Activated naive CD4-positive, alpha-beta T cell treated with anti-CD3 and anti-CD28 coated beads for 36 hours (primary cell): ENCODE data around the gene ZNF274. TPM values are rescaled to one million over a fixed set of nuclear protein-coding genes. Genes with fewer than 3 reads are reported as not detected.
A peak's percentile ranks its signal among the peaks of the same experiment; 100 is the strongest.
"Not testable (repeated sequence)": the region's sequence is repeated elsewhere in the genome, so short reads cannot be mapped to it uniquely, and the experiment has no call there.

Experiments
- CTCF ChIA-PET: fragments of 350-600 bp; sonication (Branson Sonifier 250); formaldehyde crosslinking; loops from one replicate; lab custom pipeline; 2021; ENCODE audit warnings: antibody characterized with exemption; lab: Charles Lee
- DNase-seq: peaks from one replicate; pipeline ENCODE4 v3.0.0-alpha.2; 2020
- H3K27ac Mint-ChIP-seq: one replicate; pipeline ENCODE4 v1.8.0; 2021; ENCODE audit warnings: mild to moderate bottlenecking, mixed read lengths
- H3K27me3 Mint-ChIP-seq: one replicate; pipeline ENCODE4 v1.8.0; 2021; ENCODE audit warnings: low read depth, mixed read lengths
- H3K36me3 Mint-ChIP-seq: one replicate; pipeline ENCODE4 v1.8.0; 2021; ENCODE audit warnings: low read depth, mixed read lengths
- H3K4me1 Mint-ChIP-seq: one replicate; pipeline ENCODE4 v1.8.0; 2021; ENCODE audit warnings: low read depth, mixed read lengths
- H3K4me3 Mint-ChIP-seq: one replicate; pipeline ENCODE4 v1.8.0; 2021; ENCODE audit warnings: mild to moderate bottlenecking, moderate library complexity, mixed read lengths
- H3K9me3 Mint-ChIP-seq: one replicate; pipeline ENCODE4 v1.8.0; 2021; ENCODE audit warnings: mixed read lengths
- intact Hi-C: fragments of 100-400 bp; cut with micrococcal nuclease; formaldehyde crosslinking; loops from one replicate; pipeline ENCODE4 v1.15.1; 2023
- total RNA-seq, 2 experiments: library from RNA; stranded (reverse); gene quantifications; one replicate each; pipeline ENCODE4 v1.2.3, GENCODE V29; 2021

The ZNF274 gene
- total RNA-seq, 2 experiments from 2014 or later: 14.6 to 16.9 TPM

GRCh38 chr19:58217069-58217481 lies 34.2 kb downstream of the ZNF274 start:
- Mint-ChIP-seq H3K4me1 (no peaks in the 10 kb centered on the region), H3K9me3 (peaks cover 62% of the 10 kb centered on the region), H3K36me3 (peaks cover 27% of the 10 kb centered on the region), H3K27me3 (no peaks in the 10 kb centered on the region), H3K27ac (no peak overlapping the region), H3K4me3 (no peak overlapping the region)
- no peak for DNase-seq
- intact Hi-C loops: no loop called here
- CTCF ChIA-PET: no interaction called here

- CTCF ChIA-PET: no interaction called here
- Mint-ChIP-seq H3K27me3 (no peaks in the 10 kb centered on the region), H3K36me3 (peaks cover 22% of the 10 kb centered on the region), H3K4me3 (no peak overlapping the region), H3K27ac (no peak overlapping the region), H3K9me3 (peaks cover 57% of the 10 kb centered on the region), H3K4me1 (no peaks in the 10 kb centered on the region)
- intact Hi-C loops: no loop called here
- DNase-seq: no peak
Measured at GRCh38 chr19:58217607-58218391, 34.9 kb downstream of the ZNF274 start.

- Mint-ChIP-seq H3K27me3 (no peaks in the 10 kb centered on the region), H3K4me3 (no peak overlapping the region), H3K27ac (no peak overlapping the region), H3K4me1 (no peaks in the 10 kb centered on the region), H3K36me3 (peaks cover 12% of the 10 kb centered on the region), H3K9me3 (peaks cover 47% of the 10 kb centered on the region)
- peak; percentile 60 for DNase-seq
- CTCF ChIA-PET: interaction anchor here (1.0 to 1.6 kb wide), 2 partner anchors 9 to 90 kb away, joined by 3 to 5 read pairs; no protein-coding TSS in a partner anchor
- intact Hi-C loops: loop anchor here (1.0 kb wide), 1 partner anchor 300 kb away; the partner anchor contains the start of gene ZBTB45
Measured at GRCh38 chr19:58218899-58219298, 36.0 kb downstream of the ZNF274 start.

- intact Hi-C loops: loop anchor here (1.0 to 10.0 kb wide), 5 partner anchors 45 to 214 kb away; partner anchors contain the start of genes RPS5, ZNF132, ZNF274 and ZNF8
- Mint-ChIP-seq H3K27ac (peak overlapping the region; percentile 92), H3K4me1 (peaks cover 29% of the 10 kb centered on the region), H3K9me3 (peaks cover 31% of the 10 kb centered on the region), H3K36me3 (peaks cover 48% of the 10 kb centered on the region), H3K27me3 (no peaks in the 10 kb centered on the region), H3K4me3 (peak overlapping the region; percentile 94)
- CTCF ChIA-PET: interaction anchor here (0.5 to 1.7 kb wide), 7 partner anchors 9 to 292 kb away, joined by 3 to 5 read pairs (median 4); partner anchors contain the start of gene ZBTB45
- no peak for DNase-seq
Measured at GRCh38 chr19:58227964-58228584, 45.2 kb downstream of the ZNF274 start.

- CTCF ChIA-PET: interaction anchor here (0.9 to 1.7 kb wide), 6 partner anchors 8 to 291 kb away, joined by 3 to 5 read pairs (median 4); partner anchors contain the start of gene ZBTB45
- Mint-ChIP-seq H3K4me3 (peak within 1 kb of the TSS; percentile 94), H3K9me3 (peaks cover 37% of the 10 kb centered on the region), H3K27me3 (no peaks in the 10 kb centered on the region), H3K36me3 (peaks cover 54% of the 10 kb centered on the region), H3K4me1 (peaks cover 29% of the 10 kb centered on the region), H3K27ac (peak within 1 kb of the TSS; percentile 92)
- peak; percentile 76 for DNase-seq
- intact Hi-C loops: loop anchor here (1.0 to 10.0 kb wide), 6 partner anchors 45 to 214 kb away; partner anchors contain the start of genes ERVK3-1, RPS5, ZNF132 and ZNF274
Measured at GRCh38 chr19:58228585-58229254, 45.9 kb downstream of the ZNF274 start, which contains the start of gene ZNF544. TSS of gene ZNF544 (plus strand) at chr19:58228914. CDS start at chr19:58244024, 15,110 bp downstream.

- peak overlapping the region; percentile 94 for H3K4me3 Mint-ChIP-seq
- H3K27me3 Mint-ChIP-seq: no peaks in the 10 kb centered on the region
- peak; percentile 59 for DNase-seq
- peaks cover 59% of the 10 kb centered on the region for H3K36me3 Mint-ChIP-seq
- H3K4me1 Mint-ChIP-seq: peaks cover 29% of the 10 kb centered on the region
- peak overlapping the region; percentile 92 for H3K27ac Mint-ChIP-seq
- peaks cover 42% of the 10 kb centered on the region for H3K9me3 Mint-ChIP-seq
- intact Hi-C loops: loop anchor here (1.0 to 10.0 kb wide), 4 partner anchors 50 to 213 kb away; partner anchors contain the start of genes ERVK3-1, RPS5, ZNF132 and ZNF8
- CTCF ChIA-PET: interaction anchor here (0.6 to 1.2 kb wide), 2 partner anchors 77 to 289 kb away, joined by 3 to 5 read pairs; no protein-coding TSS in a partner anchor
Measured at GRCh38 chr19:58229255-58229639, 46.4 kb downstream of the ZNF274 start.

GRCh38 chr19:58237324-58237723 lies 54.5 kb downstream of the ZNF274 start:
- CTCF ChIA-PET: interaction anchor here (1.5 kb wide), 1 partner anchor 9 kb away, joined by 5 read pairs; no protein-coding TSS in a partner anchor
- Mint-ChIP-seq H3K27ac (no peak overlapping the region), H3K4me3 (no peak overlapping the region), H3K36me3 (peaks cover 94% of the 10 kb centered on the region), H3K27me3 (no peaks in the 10 kb centered on the region), H3K9me3 (peaks cover 62% of the 10 kb centered on the region), H3K4me1 (no peaks in the 10 kb centered on the region)
- DNase-seq: no peak
- intact Hi-C loops: no loop called here

GRCh38 chr19:58243351-58243750 lies 60.5 kb downstream of the ZNF274 start:
- no peak for DNase-seq
- no peak overlapping the region for H3K27ac Mint-ChIP-seq
- H3K9me3 Mint-ChIP-seq: peaks cover 61% of the 10 kb centered on the region
- peaks cover 99% of the 10 kb centered on the region for H3K36me3 Mint-ChIP-seq
- H3K4me3 Mint-ChIP-seq: no peak overlapping the region
- no peaks in the 10 kb centered on the region for H3K27me3 Mint-ChIP-seq
- intact Hi-C loops: no loop called here
- H3K4me1 Mint-ChIP-seq: no peaks in the 10 kb centered on the region
- CTCF ChIA-PET: no interaction called here

GRCh38 chr19:58248886-58249285 lies 66.0 kb downstream of the ZNF274 start:
- CTCF ChIA-PET: interaction anchor here (1.1 kb wide), 1 partner anchor 21 kb away, joined by 3 read pairs; the partner anchor contains the start of gene ZNF544
- Mint-ChIP-seq H3K36me3 (peaks cover 98% of the 10 kb centered on the region), H3K4me1 (no peaks in the 10 kb centered on the region), H3K27ac (peak overlapping the region; percentile 16), H3K9me3 (peaks cover 68% of the 10 kb centered on the region), H3K4me3 (no peak overlapping the region), H3K27me3 (no peaks in the 10 kb centered on the region)
- DNase-seq: no peak
- intact Hi-C loops: no loop called here

- no peak overlapping the region for H3K27ac Mint-ChIP-seq
- no peak for DNase-seq
- CTCF ChIA-PET: no interaction called here
- intact Hi-C loops: no loop called here
- H3K9me3 Mint-ChIP-seq: peaks cover 72% of the 10 kb centered on the region
- no peak overlapping the region for H3K4me3 Mint-ChIP-seq
- peaks cover 98% of the 10 kb centered on the region for H3K36me3 Mint-ChIP-seq
- H3K27me3 Mint-ChIP-seq: no peaks in the 10 kb centered on the region
- H3K4me1 Mint-ChIP-seq: no peaks in the 10 kb centered on the region
Measured at GRCh38 chr19:58252102-58252685, 69.3 kb downstream of the ZNF274 start.

GRCh38 chr19:58258259-58258658 lies 75.4 kb downstream of the ZNF274 start:
- peaks cover 98% of the 10 kb centered on the region for H3K36me3 Mint-ChIP-seq
- intact Hi-C loops, H3K27me3 Mint-ChIP-seq, CTCF ChIA-PET, DNase-seq, H3K27ac Mint-ChIP-seq, H3K4me3 Mint-ChIP-seq, H3K4me1 Mint-ChIP-seq: not testable (repeated sequence)
- peaks cover 83% of the 10 kb centered on the region for H3K9me3 Mint-ChIP-seq
